ENCODE data around the gene SLC4A11. TPM values are rescaled to one million over a fixed set of nuclear protein-coding genes. Genes with fewer than 3 reads are reported as not detected.

The SLC4A11 gene
- polyA plus RNA-seq, 1 donor (not counting 4 experiments of a cell fraction or from before 2014, with no cell fraction given), result 4.7 TPM

GRCh38 chr20:3229158-3229557, 9.8 kb downstream of the SLC4A11 start:
- no peaks in the 10 kb centered on the region for H3K27me3 ChIP-seq (ENCODE audit: control insufficient read depth, extremely low read depth, insufficient read depth, low read length)
- H3K4me1 ChIP-seq (ENCODE audit: control insufficient read depth, extremely low read depth, insufficient read depth, low read length), result peaks cover 6% of the 10 kb centered on the region
- H3K4me2 ChIP-seq (ENCODE audit: control insufficient read depth, extremely low read depth, insufficient read depth, low read depth, low read length), result no peak overlapping the region
- dilution Hi-C loops (cut with MboI; ENCODE audit: extremely low pct_ligation_motif_present, low sequenced_read_pairs), result no loop called here
- H4K20me1 ChIP-seq (ENCODE audit: control insufficient read depth, extremely low read depth, insufficient read depth, low read length), result no peaks in the 10 kb centered on the region
- H3K9me3 ChIP-seq (ENCODE audit: control insufficient read depth, low read depth, low read length), result no peaks in the 10 kb centered on the region
- H3K9me1 ChIP-seq (ENCODE audit: control insufficient read depth, extremely low read depth, insufficient read depth, low read length), result no peaks in the 10 kb centered on the region
- TF ChIP-seq, protein P1, sequence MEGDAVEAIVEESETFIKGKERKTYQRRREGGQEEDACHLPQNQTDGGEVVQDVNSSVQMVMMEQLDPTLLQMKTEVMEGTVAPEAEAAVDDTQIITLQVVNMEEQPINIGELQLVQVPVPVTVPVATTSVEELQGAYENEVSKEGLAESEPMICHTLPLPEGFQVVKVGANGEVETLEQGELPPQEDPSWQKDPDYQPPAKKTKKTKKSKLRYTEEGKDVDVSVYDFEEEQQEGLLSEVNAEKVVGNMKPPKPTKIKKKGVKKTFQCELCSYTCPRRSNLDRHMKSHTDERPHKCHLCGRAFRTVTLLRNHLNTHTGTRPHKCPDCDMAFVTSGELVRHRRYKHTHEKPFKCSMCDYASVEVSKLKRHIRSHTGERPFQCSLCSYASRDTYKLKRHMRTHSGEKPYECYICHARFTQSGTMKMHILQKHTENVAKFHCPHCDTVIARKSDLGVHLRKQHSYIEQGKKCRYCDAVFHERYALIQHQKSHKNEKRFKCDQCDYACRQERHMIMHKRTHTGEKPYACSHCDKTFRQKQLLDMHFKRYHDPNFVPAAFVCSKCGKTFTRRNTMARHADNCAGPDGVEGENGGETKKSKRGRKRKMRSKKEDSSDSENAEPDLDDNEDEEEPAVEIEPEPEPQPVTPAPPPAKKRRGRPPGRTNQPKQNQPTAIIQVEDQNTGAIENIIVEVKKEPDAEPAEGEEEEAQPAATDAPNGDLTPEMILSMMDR (optimal IDR thresholded peaks at IDR 0.05 in 1 of 3, IDR thresholded peaks at IDR 0.05 in 1 of 3, conservative IDR thresholded peaks at IDR 0.05 in 1 of 3; ENCODE audit: extremely low read depth in 1 of 3, insufficient read depth in 2 of 3, low read length in 3 of 3), result no peak
- TF ChIP-seq EZH2 (IDR thresholded peaks at IDR 0.05; ENCODE audit: low read length), result no peak
- no peaks in the 10 kb centered on the region for H3K79me2 ChIP-seq (ENCODE audit: control insufficient read depth, insufficient read depth, low read length)
- no peak overlapping the region for H3K9ac ChIP-seq (ENCODE audit: control insufficient read depth, extremely low read depth, insufficient read depth, low read length)
- H2AFZ ChIP-seq (ENCODE audit: control insufficient read depth, low read length), result no peak overlapping the region
- peaks cover 9 to 18% of the 10 kb centered on the region in 2 experiments for H3K36me3 ChIP-seq (ENCODE audit: control insufficient read depth in 2 of 2, extremely low read depth in 1 of 2, insufficient read depth in 2 of 2, low read length in 2 of 2)
- no peak overlapping the region for H3K27ac ChIP-seq (ENCODE audit: control insufficient read depth, insufficient read depth, low read length)
- FAIRE-seq, result no peak
- no peak for DNase-seq (ENCODE audit: low read depth, low spot score)
- H3K4me3 ChIP-seq (ENCODE audit: control insufficient read depth in 2 of 3, extremely low read depth in 1 of 3, insufficient read depth in 2 of 3, low read depth in 1 of 3, low read length in 3 of 3), result no peak overlapping the region

GRCh38 chr20:3228750-3229032, 10.3 kb downstream of the SLC4A11 start:
- no peaks in the 10 kb centered on the region for H3K79me2 ChIP-seq (ENCODE audit: control insufficient read depth, insufficient read depth, low read length)
- H2AFZ ChIP-seq (ENCODE audit: control insufficient read depth, low read length), result no peak overlapping the region
- no peak overlapping the region for H3K27ac ChIP-seq (ENCODE audit: control insufficient read depth, insufficient read depth, low read length)
- TF ChIP-seq, protein P1 (optimal IDR thresholded peaks at IDR 0.05 in 1 of 3, IDR thresholded peaks at IDR 0.05 in 1 of 3, conservative IDR thresholded peaks at IDR 0.05 in 1 of 3; ENCODE audit: extremely low read depth in 1 of 3, insufficient read depth in 2 of 3, low read length in 3 of 3), result no peak
- H3K9me1 ChIP-seq (ENCODE audit: control insufficient read depth, extremely low read depth, insufficient read depth, low read length), result no peaks in the 10 kb centered on the region
- H3K27me3 ChIP-seq (ENCODE audit: control insufficient read depth, extremely low read depth, insufficient read depth, low read length), result no peaks in the 10 kb centered on the region
- no peak for FAIRE-seq
- dilution Hi-C loops (cut with MboI; ENCODE audit: extremely low pct_ligation_motif_present, low sequenced_read_pairs), result no loop called here
- no peak overlapping the region for H3K9ac ChIP-seq (ENCODE audit: control insufficient read depth, extremely low read depth, insufficient read depth, low read length)
- H3K36me3 ChIP-seq (ENCODE audit: control insufficient read depth in 2 of 2, extremely low read depth in 1 of 2, insufficient read depth in 2 of 2, low read length in 2 of 2), result peaks cover 9 to 18% of the 10 kb centered on the region in 2 experiments
- no peak for DNase-seq (ENCODE audit: low read depth, low spot score)
- H3K4me3 ChIP-seq (ENCODE audit: control insufficient read depth in 2 of 3, extremely low read depth in 1 of 3, insufficient read depth in 2 of 3, low read depth in 1 of 3, low read length in 3 of 3), result no peak overlapping the region
- no peaks in the 10 kb centered on the region for H4K20me1 ChIP-seq (ENCODE audit: control insufficient read depth, extremely low read depth, insufficient read depth, low read length)
- no peaks in the 10 kb centered on the region for H3K9me3 ChIP-seq (ENCODE audit: control insufficient read depth, low read depth, low read length)
- H3K4me2 ChIP-seq (ENCODE audit: control insufficient read depth, extremely low read depth, insufficient read depth, low read depth, low read length), result no peak overlapping the region
- H3K4me1 ChIP-seq (ENCODE audit: control insufficient read depth, extremely low read depth, insufficient read depth, low read length), result peaks cover 6% of the 10 kb centered on the region

All from keratinocyte (primary cell).